Measurements from ENCODE around the gene XRN2.

GRCh38 chr20:21286775-21287174, 16.4 kb upstream of the XRN2 start:
- TF ChIP-seq CTCF (IDR thresholded peaks at IDR 0.05), result no peak
- TF ChIP-seq POLR2A (IDR thresholded peaks at IDR 0.05), result no peak

All from esophagus squamous epithelium (tissue), 4 donors.